GM23248 (cell line): ENCODE results near the gene STRIP1.

Experiments
- EZH2 ChIP-seq: fragments of 200-600 bp; sonication (generic); IDR thresholded peaks from 2 replicates; pipeline ENCODE4 v1.6.1; 2018; ENCODE audit warnings: antibody characterized with exemption, mild to moderate bottlenecking; ENCODE audit not compliant: insufficient read depth, poor library complexity, severe bottlenecking
- EZH2phosphoT487 ChIP-seq: fragments of 200-600 bp; sonication (generic); IDR thresholded peaks from 2 replicates; pipeline ENCODE4 v1.6.1; 2018; ENCODE audit warnings: antibody characterized with exemption, moderate library complexity, mild to moderate bottlenecking, low read depth; ENCODE audit not compliant: insufficient read depth

DNA sequence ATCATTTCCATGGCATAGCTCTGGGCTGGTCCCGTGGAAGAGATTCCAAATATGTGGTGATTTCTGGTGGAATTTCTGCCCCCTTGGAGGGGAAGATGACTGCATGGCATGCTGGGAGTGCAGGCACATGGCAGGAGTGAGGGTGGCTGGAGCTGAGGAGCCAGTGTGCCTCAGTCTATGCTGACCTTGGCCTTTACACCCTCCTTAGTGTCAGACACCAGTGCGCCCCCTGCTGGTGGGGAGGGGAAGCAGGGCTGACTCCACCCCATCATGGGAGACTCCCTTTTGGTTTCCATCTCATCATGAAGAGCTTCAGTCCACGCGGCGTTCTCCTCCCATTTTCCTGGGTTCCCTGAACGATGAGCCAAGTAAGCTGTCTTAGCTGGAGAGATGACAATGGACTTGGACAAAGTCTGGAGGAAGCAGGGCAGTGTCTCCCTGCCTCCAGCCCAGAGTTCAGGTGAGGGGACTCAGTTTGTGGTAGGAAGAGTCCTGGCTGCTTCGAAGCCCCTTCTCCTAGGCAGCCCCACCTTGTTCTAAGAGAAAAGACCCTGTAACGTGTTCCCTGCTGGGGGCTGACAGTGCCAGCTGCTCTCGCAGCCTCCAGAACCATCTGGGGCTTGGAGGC lies 25.7 kb downstream of the STRIP1 start:
- TF ChIP-seq EZH2: no peak
- no peak for TF ChIP-seq EZH2phosphoT487
